Type B pancreatic cell (in vitro differentiated cells): ENCODE data around the gene ACTR1A. TPM values are rescaled to one million over a fixed set of nuclear protein-coding genes. Genes with fewer than 3 reads are reported as not detected.

Source experiments
- DNase-seq: peaks from one replicate; pipeline ENCODE4 v3.0.0; 2021; ENCODE audit warnings: mixed read lengths; ENCODE audit not compliant: unreplicated experiment; ENCODE audit errors: extremely low spot score
- H3K27ac Mint-ChIP-seq: 2 replicates; pipeline ENCODE4 v1.8.0; 2021; ENCODE audit warnings: mild to moderate bottlenecking, mixed read lengths
- H3K27me3 Mint-ChIP-seq: 2 replicates; pipeline ENCODE4 v1.8.0; 2021; ENCODE audit warnings: mixed read lengths
- H3K36me3 Mint-ChIP-seq: 2 replicates; pipeline ENCODE4 v1.8.0; 2021; ENCODE audit warnings: mixed read lengths
- H3K4me1 Mint-ChIP-seq: one replicate; pipeline ENCODE4 v1.8.0; 2021; ENCODE audit warnings: mixed read lengths; ENCODE audit not compliant: unreplicated experiment
- H3K4me3 Mint-ChIP-seq: 2 replicates; pipeline ENCODE4 v1.8.0; 2021; ENCODE audit warnings: mild to moderate bottlenecking, mixed read lengths
- H3K9me3 Mint-ChIP-seq: 2 replicates; pipeline ENCODE4 v1.8.0; 2021; ENCODE audit warnings: mixed read lengths
- CTCF ChIP-seq: fragments of 200-600 bp; sonication (generic); conservative IDR thresholded peaks from 2 replicates; pipeline ENCODE4 v1.5.0; 2021; ENCODE audit warnings: antibody characterized with exemption, mild to moderate bottlenecking
- total RNA-seq: library from RNA; stranded (reverse); gene quantifications from 2 replicates; pipeline ENCODE4 v1.2.1, GENCODE V29; 2021; ENCODE audit warnings: low replicate concordance

Gene ACTR1A
- total RNA-seq, 1 donor from 2014 or later = 95.4 TPM

DNA sequence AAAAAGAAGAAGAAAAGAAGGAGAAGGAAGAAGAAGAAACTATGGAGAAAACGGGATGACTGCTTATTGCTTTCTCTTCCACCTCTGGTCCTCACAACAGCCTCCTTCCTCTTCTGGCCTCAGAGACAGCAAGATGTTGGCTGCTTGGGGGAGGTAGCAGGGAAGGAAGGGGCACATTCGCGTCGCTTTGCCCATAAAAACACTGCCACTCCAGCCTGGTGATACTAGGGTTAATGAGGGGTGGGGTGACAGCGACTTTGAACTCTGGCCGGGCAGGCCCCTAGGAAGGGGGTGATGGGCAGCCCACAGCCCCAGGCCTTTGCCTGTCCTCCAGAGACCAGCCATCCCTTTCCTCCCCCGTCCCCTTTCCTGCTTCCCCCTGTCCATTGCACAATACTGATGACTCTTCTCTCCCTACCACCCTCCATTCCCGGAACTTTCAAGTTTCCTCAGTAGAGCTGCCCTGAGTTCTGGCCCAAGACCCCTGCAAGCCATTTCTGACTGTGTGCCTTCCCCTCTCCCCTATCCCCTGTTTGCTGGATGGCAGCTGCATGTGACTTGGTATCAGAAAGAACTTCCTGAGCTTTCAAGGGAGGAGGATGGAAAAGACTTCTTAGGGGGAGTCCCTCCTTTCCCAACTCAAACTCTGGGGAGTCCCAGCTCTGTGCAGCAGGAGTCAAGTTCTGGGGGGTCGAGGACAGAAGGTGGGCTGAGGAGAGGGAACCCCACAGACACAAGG lies 67.9 kb downstream of the ACTR1A start:
- no peak for TF ChIP-seq CTCF
- Mint-ChIP-seq H3K4me1 (peaks cover 28% of the 10 kb centered on the region), H3K9me3 (no peaks in the 10 kb centered on the region), H3K4me3 (peak overlapping the region; percentile 57), H3K36me3 (no peaks in the 10 kb centered on the region), H3K27ac (no peak overlapping the region), H3K27me3 (peaks cover 15% of the 10 kb centered on the region)
- no peak for DNase-seq

- Mint-ChIP-seq H3K27ac (no peak overlapping the region), H3K27me3 (peaks cover 15% of the 10 kb centered on the region), H3K9me3 (no peaks in the 10 kb centered on the region), H3K4me3 (peak overlapping the region; percentile 47), H3K36me3 (no peaks in the 10 kb centered on the region), H3K4me1 (peaks cover 28% of the 10 kb centered on the region)
- no peak for DNase-seq
- TF ChIP-seq CTCF = no peak
These were observed 68.9 kb downstream of the ACTR1A start for GRCh38 chr10:102433619-102434046.

DNA sequence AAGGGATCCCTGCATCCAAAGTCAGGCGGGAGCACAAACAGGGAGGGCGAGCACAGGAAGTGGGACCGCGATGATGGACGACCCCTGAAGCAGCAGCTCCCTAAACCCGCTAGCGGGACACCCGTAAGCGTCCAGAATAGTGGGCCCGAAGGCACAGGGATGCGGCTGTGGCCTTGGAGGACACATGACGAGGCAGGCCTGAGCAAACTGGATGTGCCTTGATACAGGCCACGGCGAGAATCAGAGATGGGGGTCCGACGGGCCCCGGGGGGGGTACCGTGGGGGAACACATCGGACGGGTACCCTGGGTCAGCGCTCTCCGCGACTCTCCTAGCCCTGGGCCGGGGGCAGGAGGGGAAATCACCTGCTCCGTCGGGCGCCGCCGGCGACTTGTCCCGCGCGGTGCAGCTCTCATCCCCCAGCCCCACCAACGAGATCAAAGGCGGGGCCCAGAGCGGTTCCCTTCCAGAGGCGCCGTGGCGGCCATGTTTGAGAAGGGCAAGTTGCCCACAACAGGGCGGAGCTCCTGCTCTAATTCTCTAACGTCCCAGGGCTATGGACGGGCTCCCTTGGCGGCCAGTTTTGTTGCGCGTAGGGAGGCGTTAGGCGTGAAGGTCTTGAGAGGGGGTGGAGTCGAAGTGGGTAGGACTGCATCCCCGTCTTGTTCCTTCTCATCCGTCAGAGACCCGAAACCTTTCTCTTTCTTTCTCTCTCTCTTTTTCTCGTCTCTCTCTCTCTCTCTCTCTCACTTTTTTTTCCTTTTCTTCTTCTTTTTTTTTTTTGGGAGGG lies 70.2 kb downstream of the ACTR1A start, which contains the start of gene CUEDC2:
TSS of gene CUEDC2 (minus strand) at position 413 of the 789 bp plus-strand sequence. CDS start 7,386 bp downstream, outside the sequence.
- H3K9me3 Mint-ChIP-seq = no peaks in the 10 kb centered on the region
- H3K36me3 Mint-ChIP-seq = no peaks in the 10 kb centered on the region

GRCh38 chr10:102431452-102432124 lies 70.9 kb downstream of the ACTR1A start:
- Mint-ChIP-seq H3K36me3 (no peaks in the 10 kb centered on the region), H3K4me1 (peaks cover 22% of the 10 kb centered on the region), H3K4me3 (peak overlapping the region; percentile 95), H3K27ac (peak overlapping the region; percentile 82), H3K9me3 (no peaks in the 10 kb centered on the region), H3K27me3 (peaks cover 12% of the 10 kb centered on the region)
- DNase-seq = no peak
- TF ChIP-seq CTCF = no peak

More for the DNA sequence above, 70.2 kb downstream of the ACTR1A start, which contains the start of gene CUEDC2:
- TF ChIP-seq CTCF = no peak
- H3K4me3 Mint-ChIP-seq = peak within 1 kb of the TSS; percentile 95
- H3K4me1 Mint-ChIP-seq = peaks cover 24% of the 10 kb centered on the region
- peak within 1 kb of the TSS; percentile 82 for H3K27ac Mint-ChIP-seq
- peaks cover 15% of the 10 kb centered on the region for H3K27me3 Mint-ChIP-seq
- peak; percentile 98 for DNase-seq

DNA sequence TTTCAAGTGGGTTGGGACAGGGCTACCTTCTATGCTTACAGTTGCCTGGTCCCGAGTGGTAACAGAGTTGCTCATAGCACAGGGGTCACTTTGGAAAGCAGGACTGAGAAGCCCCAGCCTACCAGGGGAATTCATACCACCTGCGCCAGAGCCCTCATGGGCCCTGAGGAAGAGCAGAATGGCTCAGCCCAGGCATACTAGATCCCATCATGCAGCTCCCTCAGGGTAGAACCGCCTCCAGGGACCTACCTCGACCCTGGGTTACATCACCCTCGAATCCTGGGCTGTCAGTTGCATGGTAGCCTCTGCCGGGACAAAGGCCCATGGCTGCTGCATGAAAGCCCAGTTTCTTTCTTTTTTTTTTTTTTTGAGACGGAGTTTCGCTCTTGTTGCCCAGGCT lies 73.0 kb downstream of the ACTR1A start:
- TF ChIP-seq CTCF = no peak
- Mint-ChIP-seq H3K27ac (no peak overlapping the region), H3K4me1 (peaks cover 11% of the 10 kb centered on the region), H3K36me3 (no peaks in the 10 kb centered on the region), H3K27me3 (peaks cover 2% of the 10 kb centered on the region), H3K4me3 (no peak overlapping the region), H3K9me3 (no peaks in the 10 kb centered on the region)
- no peak for DNase-seq
